GM19395 (cell line): ENCODE data around the gene RGS9.
"Not testable (repeated sequence)": the region's sequence is repeated elsewhere in the genome, so short reads cannot be mapped to it uniquely, and the experiment has no call there.

ENCODE experiments used
- ATAC-seq: cut with Tn5 transposase; IDR thresholded peaks from one replicate; pipeline ENCODE4 v1.9.1; 2021; ENCODE audit warnings: mild to moderate bottlenecking, moderate library complexity; ENCODE audit not compliant: unreplicated experiment

RGS9 gene

DNA sequence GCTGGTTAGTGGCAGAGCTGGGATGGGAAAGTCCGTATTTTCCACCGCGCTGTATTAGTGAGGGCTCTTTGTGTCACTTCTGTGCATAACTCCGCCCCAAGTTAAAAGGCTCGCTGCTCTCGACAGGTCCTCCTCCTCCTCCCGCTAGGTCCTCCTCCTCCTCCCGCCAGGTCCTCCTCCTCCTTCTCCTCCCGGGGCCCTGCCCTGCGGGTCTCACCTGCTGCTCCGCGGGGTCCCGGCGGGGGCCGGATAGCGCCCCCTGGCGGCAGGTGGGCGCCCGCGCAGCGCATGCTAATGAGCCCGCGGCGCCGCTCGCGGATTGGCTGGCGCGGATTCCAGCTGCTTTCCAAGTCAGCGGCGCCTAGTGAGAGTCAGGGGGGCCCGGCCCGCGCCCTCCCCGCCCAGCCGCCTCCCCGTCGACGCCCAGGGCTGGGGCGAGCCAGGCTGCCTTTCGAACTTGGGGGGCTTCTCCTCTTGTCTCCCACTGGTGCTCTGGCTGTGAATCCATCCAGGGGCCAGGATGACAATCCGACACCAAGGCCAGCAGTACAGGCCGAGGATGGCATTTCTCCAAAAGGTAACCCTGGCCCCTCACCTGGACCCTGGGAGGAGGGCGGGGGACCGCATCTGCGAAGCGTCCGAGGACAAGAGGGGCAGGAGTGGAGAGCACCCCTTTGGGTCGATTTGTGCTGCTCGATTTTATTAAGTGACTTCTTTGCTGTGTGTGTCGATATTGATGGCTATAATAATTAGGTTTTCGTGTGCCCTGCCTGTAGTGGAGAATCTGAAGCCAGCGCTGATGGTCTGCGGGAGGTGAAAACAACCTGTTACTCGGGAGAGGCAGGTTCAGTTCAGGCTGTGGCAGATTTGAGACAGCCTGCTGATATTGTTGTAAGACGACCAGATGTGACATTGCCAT is at the start of gene RGS9:
Gene RGS9 (plus strand): TSS at position 350 of the 919 bp plus-strand sequence. CDS start 171 bp downstream, at position 521.
- peak; percentile 94 for ATAC-seq

DNA sequence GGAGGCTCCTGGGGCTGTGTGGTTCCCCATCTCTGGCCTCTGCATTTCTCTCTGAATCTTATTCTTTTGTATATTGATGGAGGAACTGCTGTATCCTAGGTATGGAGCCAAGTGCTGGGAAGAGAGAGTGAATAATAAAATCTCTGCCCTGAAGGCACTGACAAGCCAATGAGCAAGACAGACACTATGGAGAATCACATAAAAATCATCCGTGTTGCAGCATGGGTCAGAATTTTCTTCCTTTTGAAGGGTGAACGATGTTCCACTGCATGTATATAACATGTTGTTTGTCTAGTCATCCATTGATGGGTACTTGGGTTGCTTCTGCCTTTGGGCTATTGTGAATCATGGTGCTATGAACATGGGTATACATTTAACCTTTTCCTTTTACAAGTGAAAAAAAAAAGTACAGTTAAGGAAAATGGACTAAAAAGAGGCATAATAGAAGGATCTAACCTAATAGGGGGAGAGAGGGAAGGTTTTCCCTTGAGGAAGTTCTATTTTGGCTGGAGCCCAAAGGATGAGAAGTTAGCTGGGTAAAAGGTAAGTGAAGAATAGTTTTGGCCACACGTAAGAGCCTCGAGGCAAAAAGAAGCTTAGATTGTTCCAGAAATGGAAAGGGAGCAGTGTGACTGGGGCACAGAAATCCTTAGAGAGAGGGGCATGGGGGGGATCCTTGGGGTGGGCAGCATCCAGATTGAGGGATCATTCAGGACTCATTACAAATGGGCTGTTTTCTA is 48.4 kb upstream of the RGS9 start:
- no peak for ATAC-seq

DNA sequence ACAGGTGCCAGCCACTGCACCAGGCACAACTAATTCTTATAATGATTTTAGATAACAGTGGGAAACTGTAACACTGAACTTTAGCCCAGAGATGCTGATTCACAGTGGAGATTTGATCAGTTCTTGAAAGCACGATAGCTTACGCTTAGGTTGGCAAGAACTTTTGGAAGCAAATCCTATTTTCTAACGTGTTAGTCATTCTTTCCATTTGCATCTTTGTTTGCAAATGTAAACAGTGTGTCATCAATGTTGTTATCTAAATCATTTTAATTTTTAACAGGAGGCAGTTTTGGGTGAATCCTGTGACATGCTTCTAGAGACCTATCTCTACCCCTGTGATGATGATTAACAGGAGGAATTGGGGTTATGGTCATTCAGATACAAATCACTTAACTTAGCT is 44.9 kb upstream of the RGS9 start:
- no peak for ATAC-seq

DNA sequence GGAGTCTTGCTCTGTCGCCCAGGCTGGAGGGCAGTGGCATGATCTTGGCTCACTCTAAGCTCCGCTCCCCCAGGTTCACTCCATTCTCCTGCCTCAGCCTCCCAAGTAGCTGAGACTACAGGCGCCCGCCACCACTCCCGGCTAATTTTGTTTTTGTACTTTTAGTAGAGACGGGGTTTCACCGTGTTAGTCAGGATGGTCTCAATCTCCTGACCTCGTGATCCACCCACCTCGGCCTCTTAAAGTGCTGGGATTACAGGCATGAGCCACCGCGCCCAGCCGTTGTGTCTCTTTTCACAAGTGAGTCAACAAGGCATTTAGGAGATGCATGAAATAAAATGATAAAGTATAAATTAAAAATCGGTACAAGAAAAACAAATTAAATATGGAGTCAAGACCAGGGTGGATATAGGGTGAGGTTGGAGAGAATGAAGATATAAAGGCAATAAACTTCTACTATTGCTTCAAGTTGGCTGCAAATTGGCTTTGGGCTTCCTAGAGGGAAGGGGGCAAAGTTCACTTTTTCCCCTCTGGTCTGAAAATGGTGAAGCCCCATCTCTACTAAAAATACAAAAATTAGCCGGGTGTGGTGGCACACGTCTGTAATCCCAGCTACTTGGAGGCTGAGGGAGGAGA is 44.3 kb upstream of the RGS9 start:
- not testable (repeated sequence) for ATAC-seq

DNA sequence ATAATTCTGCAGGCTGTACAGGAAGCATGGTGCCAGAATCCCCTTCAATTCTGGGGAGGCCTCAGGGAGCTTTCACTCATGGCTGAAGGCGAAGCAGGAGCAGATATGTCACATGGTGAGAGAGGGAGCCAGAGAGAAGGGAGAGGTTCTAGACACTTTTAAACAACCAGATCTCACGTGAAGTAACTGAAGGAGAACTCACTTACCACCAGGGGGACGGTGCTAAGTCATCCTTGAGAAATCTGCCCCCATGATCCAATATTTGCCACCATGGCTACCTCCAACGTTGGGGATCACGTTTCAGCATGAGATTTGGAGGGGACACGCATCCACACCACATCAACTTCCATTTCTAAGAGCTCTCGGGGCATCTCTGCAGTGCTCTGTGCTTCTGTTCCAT is 43.2 kb upstream of the RGS9 start:
- no peak for ATAC-seq

DNA sequence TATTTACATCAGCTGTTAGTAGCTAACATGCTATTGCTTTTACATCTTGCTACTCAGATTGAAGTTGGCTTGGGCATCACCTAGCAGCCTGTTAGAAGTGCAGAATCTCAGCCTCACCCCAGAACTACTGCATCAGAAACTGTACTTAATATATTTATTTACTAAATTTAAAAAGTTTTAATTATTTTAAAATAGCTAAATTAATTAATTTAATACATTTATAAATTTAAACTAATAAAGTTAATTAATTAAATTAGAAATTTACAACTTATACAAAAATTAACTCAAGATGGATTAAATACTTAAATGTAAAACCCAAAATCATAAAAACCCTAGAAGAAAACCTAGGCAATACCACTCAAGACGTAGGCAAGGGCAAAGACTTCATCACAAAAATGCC is 41.7 kb upstream of the RGS9 start:
- ATAC-seq = no peak

DNA sequence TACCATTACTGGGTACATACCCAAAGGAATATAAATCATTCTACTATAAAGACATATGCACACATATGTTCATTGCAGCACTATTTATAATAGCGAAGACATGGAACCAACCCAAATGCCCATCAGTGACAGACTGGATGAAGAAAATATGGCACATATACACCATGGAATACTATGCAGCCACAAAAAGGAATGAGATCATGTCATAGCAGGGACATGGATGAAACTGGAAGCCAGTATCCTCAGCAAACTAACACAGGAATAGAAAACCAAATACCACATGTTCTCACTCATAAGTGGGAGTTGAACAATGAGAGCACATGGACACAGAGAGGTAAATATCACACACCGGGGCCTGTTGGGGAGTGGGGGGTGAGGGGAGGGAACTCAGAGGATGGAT is 40.8 kb upstream of the RGS9 start:
- not testable (repeated sequence) for ATAC-seq

DNA sequence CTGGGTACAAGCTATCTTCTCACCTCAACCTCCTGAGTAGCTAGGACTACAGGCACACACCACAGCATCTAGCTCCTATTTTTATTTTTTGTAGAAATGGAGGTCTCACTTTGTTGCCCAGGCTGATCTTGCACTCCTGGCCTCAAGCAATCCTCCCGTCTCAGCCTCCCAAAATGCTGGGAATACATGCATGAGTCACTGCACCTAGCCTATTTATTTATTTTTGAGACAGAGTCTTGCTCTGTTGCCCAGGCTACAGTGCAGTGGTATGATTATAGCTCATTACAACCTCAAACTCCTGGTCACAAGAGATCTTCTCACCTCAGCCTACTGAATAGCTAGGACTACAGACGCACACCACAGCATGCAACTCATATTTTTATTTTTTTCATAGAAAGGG is 40.1 kb upstream of the RGS9 start:
- ATAC-seq = no peak

DNA sequence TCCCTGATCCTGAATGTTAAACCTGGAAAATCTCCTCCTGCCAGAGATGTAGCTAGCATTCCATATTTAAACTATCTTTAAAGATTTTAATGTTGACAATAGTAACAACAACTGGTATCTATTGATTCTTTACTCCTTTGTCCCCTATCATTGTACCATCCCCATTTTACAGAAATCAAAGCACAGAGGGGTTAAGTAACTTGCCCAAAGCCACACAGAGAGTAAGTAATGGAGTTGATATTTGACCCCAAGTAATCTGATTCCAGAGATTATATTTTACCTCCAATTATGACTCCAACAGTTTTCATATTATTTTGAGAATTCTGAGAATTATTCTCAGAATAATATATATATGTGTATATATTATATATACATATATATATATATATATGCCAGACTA is 37.7 kb upstream of the RGS9 start:
- no peak for ATAC-seq

DNA sequence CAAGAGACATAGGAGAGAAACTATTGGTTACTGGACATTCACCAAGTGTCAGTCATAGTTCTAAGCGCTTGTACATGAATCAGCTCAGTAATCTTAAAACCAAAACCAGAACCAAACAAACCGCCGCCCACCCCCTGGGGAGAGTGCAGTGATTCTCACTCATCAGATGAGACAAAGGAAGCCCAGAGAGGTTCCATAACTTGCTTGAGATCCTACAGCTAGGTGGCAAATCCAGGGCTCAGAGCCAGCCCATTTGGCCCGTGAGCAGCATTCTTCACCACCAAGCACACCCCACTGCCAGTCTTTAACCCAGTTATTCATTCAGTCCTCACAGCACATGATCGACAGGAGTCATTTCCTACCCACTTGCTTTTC is 37.2 kb upstream of the RGS9 start:
- peak; percentile 85 for ATAC-seq

DNA sequence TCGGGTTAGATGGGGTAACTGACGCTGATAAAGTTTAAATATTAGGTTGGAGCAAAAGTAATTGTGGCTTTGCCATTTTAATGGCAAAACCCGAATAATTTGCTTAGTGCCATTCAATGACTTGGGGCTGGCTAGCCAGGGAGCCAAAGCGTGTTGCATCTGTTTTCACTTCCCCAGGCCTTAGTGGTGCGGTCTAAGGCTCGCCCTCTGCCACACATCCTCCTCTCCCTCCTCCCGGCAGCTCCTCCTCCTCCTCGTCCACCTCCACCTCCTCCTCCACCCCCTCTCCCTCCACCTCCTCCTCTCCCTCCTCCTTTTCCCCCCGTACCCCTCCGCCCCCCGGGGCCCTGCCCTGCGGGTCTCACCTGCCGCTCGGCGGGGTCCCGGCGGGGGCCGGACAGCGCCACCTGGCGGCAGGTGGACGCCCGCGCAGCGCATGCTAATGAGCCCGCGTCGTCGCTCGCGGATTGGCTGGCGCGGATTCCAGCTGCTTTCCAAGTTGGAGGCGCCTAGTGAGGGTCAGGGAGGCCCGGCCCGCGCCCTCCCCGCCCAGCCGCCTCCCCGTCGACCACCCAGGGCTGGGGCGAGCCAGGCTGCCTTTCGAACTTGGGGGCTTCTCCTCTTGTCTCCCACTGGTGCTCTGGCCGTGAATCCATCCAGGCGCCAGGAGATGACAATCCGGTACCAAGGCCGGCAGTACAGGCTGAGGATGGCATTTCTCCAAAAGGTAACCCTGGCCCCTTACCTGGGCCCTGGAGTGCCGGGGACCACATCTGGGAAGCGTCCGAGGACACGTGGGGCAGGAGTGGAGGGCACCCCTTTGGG is 36.6 kb upstream of the RGS9 start:
- ATAC-seq = peak; percentile 79

DNA sequence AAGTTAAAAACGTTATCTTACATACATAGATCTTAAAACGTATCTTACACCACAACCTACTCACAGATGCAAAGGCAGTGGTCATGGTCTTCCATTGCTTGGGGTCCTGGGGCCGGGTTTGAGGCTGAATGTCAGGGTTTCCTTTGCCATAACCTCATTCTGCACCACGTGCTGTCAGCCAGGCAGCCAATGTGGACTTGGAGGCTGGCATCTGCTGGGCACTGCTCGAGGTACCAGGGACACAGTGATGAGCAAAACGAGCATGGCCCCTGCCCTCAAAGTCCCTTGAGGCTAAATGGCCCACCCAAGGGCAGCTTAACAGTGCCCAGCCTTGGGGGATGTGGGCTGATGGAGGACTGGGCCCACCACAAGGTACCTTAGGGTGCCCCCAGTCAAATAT is 35.8 kb upstream of the RGS9 start:
- ATAC-seq = no peak

DNA sequence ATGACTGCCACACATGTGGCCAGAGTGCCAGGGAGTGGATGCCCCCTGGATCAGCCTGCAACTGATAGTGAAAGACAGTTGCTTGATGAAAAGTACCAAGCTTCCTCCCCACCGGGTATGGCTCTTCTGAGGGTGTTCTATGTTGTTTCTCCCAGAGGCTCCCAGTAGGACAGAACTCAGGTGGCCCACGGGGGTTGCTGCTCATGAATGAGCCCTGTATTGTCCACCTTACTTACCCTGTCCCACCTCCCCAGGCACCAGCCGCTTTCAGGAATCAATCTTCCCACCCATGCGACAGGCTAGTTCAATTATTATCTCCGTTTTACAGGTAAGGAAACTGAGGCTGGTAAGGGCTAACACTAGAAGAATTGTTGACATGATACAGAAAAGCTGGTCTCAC is 34.9 kb upstream of the RGS9 start:
- ATAC-seq = no peak

DNA sequence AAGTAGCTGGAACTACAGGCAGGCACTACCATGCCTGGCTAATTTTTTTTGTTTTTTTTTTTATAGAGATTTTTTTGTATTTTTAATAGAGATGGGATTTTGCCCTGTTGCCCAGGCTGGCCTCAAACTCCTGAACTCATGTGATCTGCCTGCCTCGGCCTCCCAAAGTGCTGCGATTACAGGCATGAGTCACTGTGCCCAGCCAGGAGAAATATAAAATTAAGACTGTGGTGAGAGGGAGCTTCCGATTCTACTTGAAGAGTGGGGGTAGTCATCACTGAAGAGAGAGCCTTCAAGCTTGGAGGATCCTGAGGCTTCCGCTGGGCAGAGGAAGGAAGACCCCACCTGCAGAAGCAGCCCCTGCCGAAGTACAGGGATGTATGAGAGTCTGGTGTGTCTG is 34.4 kb upstream of the RGS9 start:
- ATAC-seq = no peak

DNA sequence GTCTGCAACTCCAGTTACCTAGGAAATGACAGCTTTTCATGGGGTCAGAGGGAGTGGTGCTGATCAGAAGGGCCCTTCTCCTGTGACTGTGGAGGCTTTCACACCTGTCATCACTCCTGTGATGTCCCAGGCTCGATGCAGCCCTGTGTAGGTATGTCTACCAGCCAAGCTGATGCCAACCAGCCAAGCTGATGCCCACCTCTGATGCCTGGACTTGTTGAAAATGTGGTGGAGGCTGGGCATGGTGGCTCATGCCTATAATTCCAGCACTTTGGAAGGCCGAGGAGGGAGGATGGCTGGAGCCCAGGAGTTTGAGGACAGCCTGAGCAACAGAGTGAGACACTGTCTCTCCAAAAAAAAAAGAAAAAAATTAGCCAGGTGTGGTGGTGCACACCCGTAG is 33.7 kb upstream of the RGS9 start:
- ATAC-seq = no peak

DNA sequence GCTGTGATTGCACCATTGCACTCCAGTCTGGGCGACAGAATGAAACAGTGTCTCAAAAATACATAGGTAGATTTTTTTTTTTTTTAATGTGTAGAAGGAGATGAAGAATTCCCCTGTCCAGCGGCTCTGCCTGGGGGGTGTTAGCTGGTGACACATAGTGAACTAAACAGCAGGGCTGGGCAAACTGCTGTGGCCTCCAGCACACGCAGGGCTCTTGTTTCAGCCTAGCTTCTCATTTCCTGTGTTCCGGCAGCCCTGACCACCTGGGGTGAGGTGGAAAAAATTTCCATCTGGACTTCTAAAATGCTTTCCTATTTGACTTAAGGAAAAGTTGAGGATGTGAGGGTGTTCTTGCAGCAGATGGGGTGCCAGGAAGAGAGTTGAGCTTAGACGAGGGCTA is 33.3 kb upstream of the RGS9 start:
- ATAC-seq = no peak

DNA sequence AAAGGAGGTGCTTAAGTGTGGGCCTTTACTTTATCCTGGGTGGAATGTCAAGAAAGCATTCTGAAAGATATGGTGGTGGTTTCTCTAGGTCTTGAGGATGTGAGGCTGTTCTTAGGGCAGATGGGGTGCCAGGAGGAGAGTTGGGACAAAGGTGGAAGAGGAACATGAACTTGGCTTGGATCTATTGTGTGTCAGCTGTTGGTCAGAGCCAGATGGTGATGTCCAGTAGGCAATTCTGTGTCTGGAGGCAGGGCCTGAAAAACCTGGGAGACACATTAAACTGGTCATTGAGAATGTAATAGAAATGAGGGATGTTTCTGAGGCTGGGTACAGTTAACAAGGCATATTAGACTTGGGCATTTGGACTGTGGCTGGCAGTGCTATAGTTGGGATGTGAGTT is 32.6 kb upstream of the RGS9 start:
- no peak for ATAC-seq

DNA sequence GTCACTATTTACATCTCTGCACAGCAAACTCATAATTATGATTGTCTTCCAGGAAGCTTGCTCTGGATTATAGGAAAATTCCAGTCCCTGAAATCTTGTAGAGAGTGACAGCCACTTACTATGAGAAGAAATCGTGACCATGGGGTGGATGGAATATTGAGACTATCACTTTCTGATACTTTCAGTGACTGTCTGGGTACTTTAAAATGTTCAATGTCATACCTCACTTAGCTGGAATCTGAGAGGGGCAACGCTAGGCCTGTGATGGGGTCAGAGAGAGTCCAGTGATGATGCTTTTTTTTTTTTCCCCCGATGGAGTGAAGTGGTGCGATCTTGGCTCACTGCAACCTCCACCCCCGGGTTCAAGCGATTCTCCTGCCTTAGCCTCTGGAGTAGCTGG is 32.2 kb upstream of the RGS9 start:
- ATAC-seq = no peak

DNA sequence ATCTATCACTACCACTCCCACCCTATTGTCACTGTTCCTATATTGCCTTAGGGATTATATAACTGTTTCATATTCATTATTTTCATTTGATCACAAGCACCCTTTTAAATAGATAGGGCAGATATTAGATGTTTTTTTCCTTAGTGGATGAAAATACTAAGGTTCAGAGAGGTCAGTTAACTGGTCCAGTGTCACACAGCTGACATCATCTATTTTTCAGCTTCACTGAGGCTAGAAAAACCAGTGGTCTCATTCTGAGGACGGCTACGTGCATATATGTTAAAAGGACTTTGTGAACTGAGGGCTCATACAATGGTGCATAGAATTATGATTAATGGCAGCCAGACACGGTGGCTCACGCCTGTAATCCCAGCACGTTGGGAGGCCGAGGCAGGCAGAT is 29.0 kb upstream of the RGS9 start:
- no peak for ATAC-seq

DNA sequence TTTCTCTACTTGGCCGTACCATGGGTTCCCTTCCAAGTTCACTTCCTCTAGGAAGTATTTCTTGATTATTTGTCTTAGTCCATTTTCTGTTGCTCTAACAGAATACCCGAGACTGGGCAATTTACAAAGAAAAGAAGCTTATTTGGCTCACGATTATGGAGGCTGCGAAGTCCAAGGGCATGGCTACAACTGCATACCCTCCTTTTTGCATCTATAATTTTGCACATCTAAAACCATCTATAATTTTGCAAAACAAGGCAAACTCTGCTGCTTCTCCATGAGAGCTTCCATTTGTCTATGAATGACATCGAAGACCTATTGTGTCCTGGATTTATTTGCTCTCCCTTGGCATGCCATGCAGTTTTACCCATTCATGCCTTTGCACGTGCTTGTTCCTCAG is 27.6 kb upstream of the RGS9 start:
- no peak for ATAC-seq
